DMS153 treated with DMSO at 0.1 percent for 48 hours (cell line): ENCODE data around the gene IER5L.

Experiments used
- DNase-seq: peaks from one replicate; lab custom pipeline; 2025; ENCODE audit not compliant: unreplicated experiment; lab: John Stamatoyannopoulos, UW

Gene IER5L

DNA sequence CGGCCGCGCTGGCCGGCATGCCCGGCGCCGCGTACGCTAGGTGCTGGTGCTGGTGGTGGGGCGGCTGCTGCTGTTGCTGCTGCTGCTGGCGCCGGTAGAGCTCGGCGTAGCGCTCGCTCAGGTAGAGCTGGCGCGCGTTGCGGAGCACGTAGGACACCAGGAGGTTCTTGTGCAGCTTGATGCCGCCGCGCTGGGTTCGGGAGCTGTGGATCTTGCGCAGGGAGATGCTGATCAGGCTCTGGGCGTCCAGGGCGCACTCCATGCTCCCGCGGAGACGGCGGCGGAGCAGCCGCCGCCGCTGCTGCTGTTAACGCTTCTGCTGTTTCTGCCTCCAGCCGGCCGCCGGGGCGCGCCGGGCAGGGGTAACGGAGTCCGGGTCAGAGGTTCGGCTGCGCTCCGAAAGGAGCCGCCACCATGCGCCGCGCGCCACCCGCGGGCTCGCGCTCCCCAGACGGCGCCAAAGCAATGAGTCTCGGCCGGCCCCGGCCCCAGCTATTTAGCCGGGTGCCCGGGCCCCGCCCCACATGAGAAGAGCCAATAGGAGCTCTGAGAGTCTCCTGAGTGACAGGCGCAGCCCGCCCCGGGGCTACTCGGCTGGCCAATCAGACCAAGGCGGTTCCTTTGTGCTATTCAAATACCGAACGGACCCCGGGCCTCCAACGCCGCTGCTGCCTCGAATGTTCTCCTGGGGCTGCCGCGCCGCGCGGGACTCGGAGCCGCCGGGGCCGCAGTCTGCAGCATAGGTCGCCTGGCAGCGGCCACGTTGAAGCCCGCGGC is at the start of gene IER5L:
TSS of gene IER5L (minus strand) at position 471 of the 777 bp plus-strand sequence. CDS start at position 262, 209 bp downstream.
- DNase-seq = peak; percentile 93

DNA sequence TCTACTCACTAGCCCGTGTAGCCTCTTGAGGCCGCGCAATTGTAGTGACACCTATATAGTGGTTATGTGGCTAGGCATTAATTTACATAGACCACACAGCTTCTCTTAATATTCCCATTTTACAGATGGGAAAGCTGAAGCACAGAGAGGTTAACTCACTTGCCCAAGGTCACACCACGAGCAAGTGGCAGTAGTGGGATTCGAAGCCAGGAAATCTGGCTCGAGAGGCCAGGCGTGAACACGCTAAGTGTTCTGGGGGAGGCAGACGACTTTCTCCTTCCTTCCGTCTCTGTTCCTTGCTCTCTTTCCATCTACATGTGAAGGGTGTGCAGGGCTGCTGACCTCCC is 49.8 kb upstream of the IER5L start:
- DNase-seq = no peak

DNA sequence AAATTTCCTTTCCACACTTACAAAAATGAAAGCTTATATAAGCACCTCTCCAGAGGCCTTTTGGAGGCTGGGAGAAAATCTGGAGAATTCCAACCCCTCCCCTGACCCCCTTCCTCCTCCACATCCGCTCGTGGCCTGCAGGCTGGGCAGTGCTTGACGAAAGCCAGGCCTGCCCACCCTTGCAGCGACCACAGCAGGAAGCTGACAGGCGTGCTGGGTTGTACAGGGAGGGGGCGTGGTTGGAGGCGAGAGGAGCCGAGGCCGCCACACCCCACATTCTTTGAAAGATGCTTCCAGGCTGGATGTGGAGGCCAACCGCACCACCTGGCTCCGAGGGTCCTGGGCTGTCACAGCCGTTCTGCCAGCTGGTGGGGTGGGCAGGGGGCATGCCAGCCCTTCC is 47.8 kb upstream of the IER5L start:
- DNase-seq = no peak

DNA sequence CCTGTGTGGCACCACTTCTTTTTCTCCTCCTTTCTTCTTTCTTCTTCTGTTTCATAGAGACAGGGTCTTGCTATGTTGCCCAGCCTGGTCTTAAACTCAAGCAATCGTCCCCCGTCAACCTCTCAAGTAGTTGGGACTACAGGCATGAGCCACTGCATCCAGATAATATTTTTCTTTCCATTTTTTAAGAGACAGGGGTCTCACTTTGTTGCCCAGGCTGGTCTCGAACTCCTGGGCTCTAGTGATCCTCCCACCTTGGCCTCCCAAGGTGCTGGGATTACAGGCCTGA is 47.4 kb upstream of the IER5L start:
- DNase-seq = no peak

DNA sequence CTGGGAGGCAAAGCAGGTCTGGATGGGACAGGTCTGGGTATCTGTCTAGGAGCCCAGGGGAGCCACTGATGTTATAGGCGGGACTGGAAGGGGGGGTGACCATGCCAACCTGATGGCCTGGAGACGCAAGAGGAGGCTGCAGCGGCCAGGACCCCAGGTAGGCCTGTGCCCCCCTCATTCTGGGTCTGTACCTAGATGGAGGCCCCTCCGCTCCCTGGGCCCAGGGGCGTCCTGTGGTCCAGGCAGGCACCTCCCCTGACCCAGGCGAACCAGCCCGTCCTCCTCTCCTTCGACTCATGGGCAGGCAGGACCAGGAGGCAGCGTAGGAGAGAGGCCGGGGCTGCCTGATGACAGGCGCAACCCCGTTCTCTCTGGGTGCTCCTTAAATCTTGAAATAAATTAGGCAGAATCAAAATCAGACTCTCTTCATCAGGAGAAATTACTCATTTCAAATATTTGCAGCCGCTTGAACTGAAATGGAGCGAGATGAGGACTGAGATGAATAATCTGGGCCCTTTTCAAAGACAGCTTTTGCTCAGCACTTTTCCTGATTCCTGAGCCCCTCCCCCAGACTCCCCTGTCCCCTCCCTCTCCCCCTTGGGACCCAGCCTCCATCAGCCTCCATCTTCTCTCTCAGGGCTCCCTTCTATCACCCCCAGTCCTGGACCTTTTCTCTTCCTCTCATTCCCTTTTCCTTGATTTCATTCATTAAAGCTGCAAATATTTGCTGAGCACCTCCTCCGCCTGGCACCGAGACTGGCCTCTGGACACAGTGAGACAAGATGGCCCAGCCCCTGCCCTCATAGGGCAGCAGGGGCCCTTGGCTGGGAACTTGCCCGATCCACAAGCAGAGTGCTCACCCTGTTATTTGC is 46.8 kb upstream of the IER5L start:
- DNase-seq = no peak

DNA sequence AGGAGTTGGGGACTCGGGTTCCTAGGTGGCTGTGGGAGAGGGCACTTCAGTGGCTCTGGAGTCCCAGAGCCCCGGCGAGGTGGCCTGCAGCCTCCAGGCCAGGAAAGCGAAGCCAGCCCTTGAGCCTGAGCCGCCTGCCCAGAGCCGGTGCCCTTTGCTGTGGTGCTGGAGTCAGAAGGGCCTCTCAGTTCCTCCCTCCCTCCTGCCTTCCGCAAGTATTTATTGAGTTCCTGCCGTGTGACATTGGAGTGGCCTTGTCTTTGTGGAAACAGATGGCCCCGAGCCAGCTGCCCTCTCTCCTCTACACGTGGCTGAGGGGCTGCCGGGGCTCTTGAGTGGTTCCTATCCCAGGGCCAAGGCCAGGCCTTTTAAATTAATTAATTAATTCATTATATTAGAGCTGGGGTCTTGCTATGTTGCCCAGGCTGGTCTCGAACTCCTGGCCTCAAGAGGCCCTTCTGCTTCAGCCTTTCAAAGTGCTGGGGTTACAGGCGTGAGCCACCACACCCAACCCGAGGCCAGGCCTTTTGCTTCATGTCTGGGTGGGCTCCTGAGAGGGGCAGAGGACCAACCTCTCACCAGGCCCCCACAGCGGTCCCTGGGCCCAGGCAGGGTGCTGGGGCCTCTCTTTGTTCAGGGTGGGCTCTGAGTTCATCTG is 45.6 kb upstream of the IER5L start:
- DNase-seq = no peak

DNA sequence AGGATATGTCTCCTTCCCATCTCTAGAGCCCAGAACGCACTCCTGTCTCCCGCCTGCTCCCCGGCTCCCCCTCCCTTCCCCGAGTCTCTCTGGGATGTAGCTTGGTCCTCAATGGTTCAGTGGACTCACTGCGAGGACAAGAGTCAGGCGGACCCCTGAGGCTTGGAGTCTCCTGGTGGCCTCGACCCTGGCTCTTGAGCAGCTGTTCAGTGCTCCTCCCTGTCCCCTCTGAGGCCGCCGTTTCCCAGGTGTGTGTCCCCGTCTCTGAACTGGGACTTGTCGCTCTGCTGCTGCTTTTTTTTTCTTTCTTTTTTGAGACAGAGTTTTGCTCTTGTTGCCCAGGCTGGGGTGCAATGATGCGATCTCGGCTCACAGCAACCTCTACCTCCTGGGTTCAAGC is 44.8 kb upstream of the IER5L start:
- DNase-seq = no peak

DNA sequence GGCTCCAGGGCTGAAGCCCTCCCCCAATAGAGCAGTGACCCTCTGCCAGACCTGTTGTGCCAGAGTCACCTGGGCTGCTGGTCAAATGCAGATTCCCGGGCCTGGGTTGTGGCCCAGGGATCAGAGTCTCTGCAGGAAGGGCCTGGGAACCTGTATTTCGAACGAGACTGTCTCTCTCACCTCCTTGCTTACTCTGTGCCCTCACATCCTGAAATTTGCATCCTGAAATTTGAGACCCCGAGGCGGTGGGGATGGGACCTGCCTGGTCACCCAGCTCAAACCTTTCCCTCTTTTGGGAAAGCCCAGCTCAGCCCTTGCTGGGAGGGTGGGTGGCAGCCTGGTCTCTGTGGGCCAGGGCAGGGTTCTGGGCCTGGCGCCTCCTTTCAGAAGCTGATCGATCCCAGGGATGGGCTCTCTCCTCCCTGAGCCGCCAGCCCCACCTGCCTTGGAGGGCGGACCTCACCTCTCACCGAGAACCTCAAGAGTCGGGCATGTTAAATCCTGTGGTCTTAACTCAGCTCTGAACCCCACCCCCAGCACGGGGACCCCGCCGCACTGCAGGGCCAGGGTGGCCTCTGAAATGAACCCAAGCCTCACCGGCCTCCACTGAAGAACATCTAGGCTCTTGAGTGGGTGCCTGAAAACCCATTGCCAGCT is 44.0 kb upstream of the IER5L start:
- DNase-seq = no peak

DNA sequence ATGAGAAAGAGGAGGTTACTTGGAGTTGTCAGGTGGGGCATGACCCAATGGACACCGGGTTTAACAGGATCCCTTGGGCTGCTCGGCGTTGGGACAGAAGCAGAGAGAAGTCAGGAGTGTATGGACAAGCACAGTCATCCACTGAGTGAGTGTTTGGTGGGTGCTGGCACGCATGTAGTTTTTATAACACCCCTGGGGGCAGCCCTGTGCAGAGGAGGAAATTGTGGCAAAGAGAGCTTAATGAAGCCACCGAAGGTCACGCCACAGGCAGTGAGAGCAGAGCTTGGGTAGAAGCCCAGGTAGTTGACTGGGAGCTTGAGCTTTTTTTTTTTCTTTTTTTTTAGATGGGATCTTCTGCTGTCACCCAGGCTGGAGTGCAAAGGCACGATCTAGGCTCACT is 43.2 kb upstream of the IER5L start:
- DNase-seq = no peak

DNA sequence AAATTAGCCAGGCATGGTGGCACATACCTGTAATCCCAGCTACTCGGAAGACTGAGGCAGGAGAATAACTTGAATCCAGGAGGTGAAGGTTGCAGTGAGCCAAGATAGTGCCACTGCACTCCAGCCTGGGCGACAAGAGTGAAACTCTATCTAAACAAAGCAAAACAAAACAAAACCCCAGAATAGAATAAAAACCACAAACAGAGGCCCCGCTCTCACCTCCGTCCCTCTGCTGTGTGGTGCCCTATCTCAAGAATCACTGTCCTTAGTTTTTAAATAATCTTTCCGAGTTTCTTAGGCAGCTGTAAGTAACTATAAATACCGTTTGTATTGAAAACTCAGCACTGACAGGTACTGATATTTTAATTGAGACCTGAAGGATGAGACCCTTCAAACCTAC is 42.7 kb upstream of the IER5L start:
- DNase-seq = no peak

DNA sequence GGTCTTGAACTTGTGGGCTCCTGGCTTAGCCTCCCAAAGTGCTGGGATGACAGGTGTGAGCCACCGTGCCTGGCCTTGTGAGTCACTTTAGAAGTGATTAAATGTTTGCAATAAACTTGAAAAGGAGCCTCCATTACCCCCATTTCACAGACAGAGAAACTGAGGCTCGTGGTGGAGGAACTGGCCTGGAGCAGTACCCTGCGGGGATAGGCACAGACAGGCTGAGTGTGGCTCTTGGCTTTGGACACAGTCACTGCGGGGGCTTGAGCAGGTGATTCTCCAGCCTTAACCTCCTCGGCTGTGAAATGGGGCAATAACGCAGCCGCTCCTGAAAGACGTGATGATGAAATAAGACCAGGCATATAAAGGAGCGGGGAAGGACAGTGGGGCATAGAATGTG is 40.9 kb upstream of the IER5L start:
- no peak for DNase-seq

DNA sequence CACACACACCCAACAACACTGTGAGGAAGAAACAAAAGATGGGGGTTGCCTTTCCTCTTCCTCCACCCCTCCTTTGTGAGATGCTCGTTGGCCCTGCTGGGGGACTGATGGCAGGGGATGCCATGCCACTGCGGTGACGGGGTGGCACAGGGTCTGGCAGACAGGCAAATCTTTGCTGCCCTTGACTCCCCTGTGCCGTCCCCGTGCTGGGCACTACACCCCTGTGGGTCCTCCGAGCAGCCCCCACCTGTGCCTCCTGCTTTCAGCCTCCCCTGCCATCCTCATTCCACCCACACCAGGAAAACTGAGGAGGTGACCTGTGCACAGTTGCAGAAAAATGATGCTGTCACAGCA is 40.2 kb upstream of the IER5L start:
- DNase-seq = no peak

DNA sequence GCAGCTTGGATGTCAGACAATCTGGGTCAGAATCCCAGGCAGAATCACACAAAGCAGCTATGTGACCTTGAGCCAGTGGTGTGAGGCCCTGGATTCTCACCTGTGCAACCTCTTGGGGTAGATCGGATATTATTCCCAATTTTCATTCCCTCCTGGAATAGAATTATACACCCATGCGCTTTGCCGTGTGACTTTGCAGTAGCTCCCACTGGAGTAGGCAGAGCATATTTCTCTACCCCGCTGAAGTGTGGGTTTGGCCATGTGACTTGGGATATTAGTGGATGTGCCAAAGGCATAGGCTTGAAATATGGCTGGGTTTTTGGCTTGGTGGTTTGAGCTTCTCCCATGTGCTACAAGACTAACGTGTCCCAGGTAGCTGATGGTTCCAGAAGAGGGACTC is 35.5 kb upstream of the IER5L start:
- DNase-seq = no peak

DNA sequence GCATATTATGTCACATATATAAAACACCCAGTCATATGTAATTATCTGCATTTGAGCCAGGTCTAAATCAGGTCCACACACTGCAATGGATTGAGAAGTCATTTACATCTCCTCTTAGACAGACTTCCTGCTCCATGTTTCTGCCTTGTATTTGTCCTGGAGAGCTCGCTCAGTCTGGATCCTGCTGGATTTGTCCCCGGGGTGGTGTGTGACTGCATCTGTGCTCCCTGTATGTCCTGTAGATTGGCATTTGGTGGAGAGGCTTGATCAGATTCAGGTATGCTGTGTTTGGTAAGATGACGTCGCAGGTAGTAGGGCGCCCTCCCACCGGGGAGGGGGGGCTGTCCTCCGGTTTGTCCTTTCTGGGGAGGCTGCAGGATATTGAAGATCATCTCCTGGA is 33.6 kb upstream of the IER5L start:
- no peak for DNase-seq

DNA sequence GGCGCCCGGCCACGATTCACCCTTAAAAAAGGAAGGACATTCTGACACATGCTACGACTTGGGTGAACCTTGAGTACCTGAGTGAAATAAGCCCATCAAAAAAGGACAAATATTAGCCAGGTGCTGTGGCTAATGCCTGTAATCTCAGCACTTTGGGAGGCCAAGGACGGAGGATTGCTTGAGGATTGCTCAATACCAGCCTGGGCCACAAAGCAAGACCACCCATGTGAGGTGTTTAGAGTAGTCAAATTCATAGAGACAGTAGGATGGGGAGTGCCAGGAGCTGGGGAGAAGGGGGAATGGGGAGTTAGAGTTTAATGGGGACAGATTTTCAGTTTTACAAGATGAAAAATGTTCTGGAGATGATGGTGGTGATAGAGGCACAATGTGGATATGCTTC is 32.1 kb upstream of the IER5L start:
- no peak for DNase-seq

DNA sequence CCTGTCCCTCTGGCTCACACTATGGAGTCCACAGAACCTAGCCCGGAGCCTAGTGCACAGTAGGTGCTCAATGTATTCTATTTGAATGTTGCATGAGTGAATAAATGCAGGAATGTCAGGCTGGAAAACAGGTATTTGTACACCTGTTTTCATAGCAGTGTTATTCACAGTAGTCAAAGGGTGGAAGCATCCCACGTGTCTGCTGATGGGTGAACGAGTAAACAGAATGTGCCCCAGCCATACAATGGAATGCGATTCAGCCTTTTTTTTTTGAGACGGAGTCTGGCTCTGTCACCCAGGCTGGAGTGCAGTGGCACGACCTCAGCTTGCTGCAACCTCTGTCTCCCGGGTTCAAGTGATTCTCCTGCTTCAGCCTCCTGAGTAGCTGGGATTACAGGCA is 31.5 kb upstream of the IER5L start:
- DNase-seq = no peak

DNA sequence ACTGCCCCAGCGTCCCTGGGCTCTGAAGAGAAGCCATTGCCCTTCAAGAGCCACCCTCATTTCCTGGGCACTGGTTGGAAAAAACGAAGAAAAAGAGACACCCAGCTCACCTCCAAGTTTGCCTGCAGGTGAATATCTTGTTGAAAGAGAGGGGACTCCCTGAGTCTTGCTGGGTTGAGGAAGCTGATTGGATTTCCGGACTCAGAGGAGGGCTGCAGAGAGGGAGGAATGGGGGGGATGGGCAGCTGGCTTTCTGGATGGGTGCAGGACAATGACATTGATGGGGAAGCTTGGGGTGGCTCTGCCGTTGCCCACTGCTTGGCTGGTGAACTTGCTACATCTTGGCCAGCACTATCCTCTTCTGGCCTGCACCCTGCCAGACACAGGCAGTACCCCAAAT is 31.0 kb upstream of the IER5L start:
- no peak for DNase-seq

DNA sequence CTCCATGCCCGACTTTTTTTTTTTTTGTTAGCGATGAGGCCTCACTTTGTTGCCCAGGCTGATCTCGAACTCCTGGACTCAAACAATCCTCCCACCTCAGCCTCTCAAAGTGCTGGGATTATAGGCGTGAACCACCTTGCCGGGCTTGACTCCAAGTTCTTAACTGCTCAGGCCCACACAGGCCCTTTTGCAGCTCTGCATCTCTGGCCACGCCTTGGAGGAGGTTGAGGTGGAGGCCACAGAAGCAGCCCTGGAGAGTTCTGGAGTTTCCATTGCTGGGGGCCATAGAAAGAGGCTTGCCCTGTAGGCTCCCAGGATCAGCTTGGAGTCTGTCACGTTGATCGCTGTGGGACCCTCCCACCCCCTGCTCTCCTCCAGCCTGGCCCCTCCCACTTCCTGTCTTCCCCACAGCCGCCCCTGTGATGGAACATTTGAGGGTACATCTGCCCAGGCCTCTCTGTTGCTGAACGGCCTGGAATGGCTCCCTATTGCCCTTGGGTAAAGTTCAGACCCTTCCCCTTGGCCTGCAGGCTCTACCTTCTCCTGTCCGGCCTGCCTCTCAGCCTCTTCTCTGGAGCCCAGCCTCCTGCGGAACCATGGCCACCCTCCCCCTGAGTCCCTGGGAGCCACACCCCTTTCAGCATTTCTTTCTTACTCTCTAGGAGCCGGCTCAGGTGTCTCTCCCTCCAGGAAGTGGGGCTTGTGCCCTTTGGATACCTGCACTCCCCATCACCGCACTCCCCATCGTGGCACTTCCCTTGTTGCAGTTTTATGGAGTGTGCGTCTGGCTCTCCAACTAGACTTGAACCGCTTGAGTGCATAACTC is 30.4 kb upstream of the IER5L start:
- peak; percentile 23 for DNase-seq

DNA sequence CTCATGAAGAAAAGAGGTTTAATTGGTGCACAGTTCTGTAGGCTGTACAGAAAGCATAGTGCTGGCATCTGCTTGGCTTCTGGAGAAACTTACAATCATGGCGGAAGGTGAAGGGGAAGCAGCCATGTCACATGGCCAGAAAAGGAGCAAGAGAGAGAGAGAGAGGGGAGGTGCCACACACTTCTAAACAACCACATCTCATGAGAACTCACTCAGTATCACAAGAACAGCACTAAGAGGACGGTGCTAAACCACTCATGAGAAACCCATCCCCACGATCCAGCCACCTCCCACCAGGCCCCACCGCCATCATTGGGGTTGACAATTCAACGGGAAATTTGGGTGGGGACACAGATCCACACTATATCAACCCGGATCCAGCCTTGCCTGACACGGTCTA is 28.8 kb upstream of the IER5L start:
- DNase-seq = no peak

DNA sequence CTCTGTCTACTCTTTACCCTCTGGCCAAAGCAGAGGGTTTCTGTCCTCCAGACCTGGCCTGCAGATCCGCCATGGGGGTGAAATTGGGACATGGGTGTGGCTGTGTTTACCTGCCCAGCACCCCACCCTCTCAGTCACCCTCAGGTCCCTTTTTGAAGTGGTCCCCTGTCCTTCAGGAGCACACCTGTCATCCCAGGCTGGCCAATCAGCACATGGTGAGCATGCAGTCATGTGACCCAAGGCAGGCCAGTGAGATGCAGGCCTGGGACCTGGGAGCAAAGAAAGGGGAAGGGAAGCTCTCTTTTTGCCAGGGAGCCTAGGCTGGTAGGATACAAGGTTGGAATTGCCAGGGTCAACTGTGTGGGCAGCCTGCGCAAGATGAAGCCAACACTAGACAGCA is 28.3 kb upstream of the IER5L start:
- DNase-seq = no peak

DNA sequence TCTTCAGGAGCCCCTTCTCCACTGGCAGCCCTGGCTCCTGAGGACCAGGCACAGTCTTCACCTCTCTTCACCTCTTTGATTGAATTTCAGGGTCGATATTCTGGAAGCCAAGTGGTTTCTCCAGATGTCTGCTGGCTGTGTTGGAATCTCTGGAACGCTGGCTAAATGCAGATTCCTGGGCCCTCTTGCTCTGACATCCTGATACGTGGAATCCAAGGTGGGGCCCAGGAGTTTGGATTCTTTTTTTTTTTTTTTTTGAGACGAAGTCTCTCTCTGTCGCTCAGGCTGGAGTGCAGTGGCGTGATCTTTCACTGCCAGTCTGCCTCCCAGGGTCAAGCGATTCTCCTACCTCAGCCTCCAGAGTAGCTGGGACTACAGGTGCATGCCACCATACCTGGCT is 26.8 kb upstream of the IER5L start:
- DNase-seq = no peak
